GM12891 (cell line): ENCODE data around the gene RABL6.
"Not testable (repeated sequence)": the region's sequence is repeated elsewhere in the genome, so short reads cannot be mapped to it uniquely, and the experiment has no call there.

Source experiments
- POLR2A ChIP-seq: IDR thresholded peaks from 2 replicates; pipeline ENCODE4 v1.6.1; 2011; ENCODE audit warnings: low read depth, low read length, control low read depth
- POLR2AphosphoS5 ChIP-seq: IDR thresholded peaks from 2 replicates; pipeline ENCODE4 v1.6.1; 2011; ENCODE audit warnings: low read depth, low read length, control low read depth
- POU2F2 ChIP-seq: IDR thresholded peaks from 2 replicates; pipeline ENCODE4 v1.6.1; 2011; ENCODE audit warnings: low read depth, mild to moderate bottlenecking, control low read depth, low read length, moderate library complexity
- SPI1 ChIP-seq: IDR thresholded peaks from 2 replicates; pipeline ENCODE4 v1.6.1; 2011; ENCODE audit warnings: low read depth, low read length, control low read depth
- TAF1 ChIP-seq: IDR thresholded peaks from 2 replicates; pipeline ENCODE4 v1.6.1; 2011; ENCODE audit warnings: low read depth, low read length, control low read depth

DNA sequence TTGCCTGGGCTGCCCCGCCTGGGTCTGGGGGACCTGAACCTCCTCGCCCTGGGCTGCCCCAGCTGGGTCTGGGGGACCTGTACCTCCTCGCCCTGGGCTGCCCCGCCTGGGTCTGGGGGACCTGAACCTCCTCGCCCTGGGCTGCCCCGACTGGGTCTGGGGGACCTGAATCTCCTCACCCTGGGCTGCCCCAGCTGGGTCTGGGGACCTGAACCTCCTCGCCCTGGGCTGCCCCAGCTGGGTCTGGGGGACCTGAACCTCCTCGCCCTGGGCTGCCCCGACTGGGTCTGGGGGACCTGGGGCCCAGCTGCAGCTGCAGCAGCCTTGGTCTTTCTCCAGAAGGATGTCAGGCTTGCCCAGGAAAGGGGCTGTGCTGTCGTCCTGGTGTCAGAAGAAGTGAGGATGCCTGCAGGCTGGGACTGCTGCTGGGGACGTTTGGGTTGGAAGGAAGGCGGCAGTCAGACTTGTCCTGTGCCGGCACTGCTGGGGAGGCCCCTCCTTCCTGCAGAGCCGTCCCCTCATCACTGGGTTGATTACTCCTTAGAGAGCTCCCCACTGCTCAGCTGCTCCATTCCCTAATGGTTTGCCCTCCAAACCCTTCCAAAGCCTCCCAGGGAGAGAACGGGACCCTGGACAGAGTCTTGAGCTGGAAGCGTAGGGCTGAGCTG, 25.8 kb downstream of the RABL6 start:
- not testable (repeated sequence) for TF ChIP-seq POLR2AphosphoS5, POLR2A, SPI1, POU2F2, TAF1
